ENCODE measurements around the gene TBC1D22A. TPM values are rescaled to one million over a fixed set of nuclear protein-coding genes. Genes with fewer than 3 reads are reported as not detected.
A peak's percentile ranks its signal among the peaks of the same experiment; 100 is the strongest.

The TBC1D22A gene
- total and polyA plus RNA-seq, 4 donors = 4.1 to 12.4 (median 8.4) TPM

GRCh38 chr22:46753761-46754109 lies 8.7 kb upstream of the TBC1D22A start:
- Histone ChIP-seq H3K4me1 (ENCODE audit: control insufficient read depth in 4 of 4, insufficient read depth in 4 of 4, low read length in 3 of 4) (peaks cover 35 to 64% (median 45%) of the 10 kb centered on the region in 4 donors), H3K36me3 (ENCODE audit: control insufficient read depth in 4 of 4, insufficient read depth in 3 of 4, low read depth in 1 of 4, low read length in 3 of 4) (no peaks in the 10 kb centered on the region), H3K27me3 (ENCODE audit: control insufficient read depth in 4 of 4, insufficient read depth in 4 of 4, low read length in 3 of 4) (no peaks in the 10 kb centered on the region), H3K4me3 (ENCODE audit: low read depth in 1 of 3, low read length in 3 of 3) (peak overlapping the region in 1 of 3 donors; percentile 14), H3K9me3 (ENCODE audit: control insufficient read depth in 4 of 4, low read length in 3 of 4) (no peaks in the 10 kb centered on the region), H3K27ac (ENCODE audit: low read depth in 1 of 2, low read length in 2 of 2) (peak overlapping the region; percentile 93 to 95), H3K9ac (ENCODE audit: low read depth in 1 of 2, low read length in 2 of 2) (peak overlapping the region in 1 of 2 donors; percentile 48)
- DNase-seq (ENCODE audit: low spot score) = no peak
- WGBS = 79% methylated on average over 4 of the region's 4 CpGs
- TF ChIP-seq HNF4A (conservative IDR thresholded peaks at IDR 0.05) (no peak), RXRA (IDR thresholded peaks at IDR 0.05) (no peak), ZBTB33 (IDR thresholded peaks at IDR 0.05) (no peak)

- Histone ChIP-seq H3K9me3 (ENCODE audit: control insufficient read depth in 4 of 4, low read length in 3 of 4) (no peaks in the 10 kb centered on the region), H3K36me3 (ENCODE audit: control insufficient read depth in 4 of 4, insufficient read depth in 3 of 4, low read depth in 1 of 4, low read length in 3 of 4) (no peaks in the 10 kb centered on the region), H3K4me3 (ENCODE audit: low read depth in 1 of 3, low read length in 3 of 3) (peak overlapping the region in 1 of 3 donors; percentile 14), H3K9ac (ENCODE audit: low read depth in 1 of 2, low read length in 2 of 2) (peak overlapping the region; percentile 15 to 48), H3K27ac (ENCODE audit: low read depth in 1 of 2, low read length in 2 of 2) (peak overlapping the region; percentile 93 to 95), H3K4me1 (ENCODE audit: control insufficient read depth in 4 of 4, insufficient read depth in 4 of 4, low read length in 3 of 4) (peaks cover 36 to 63% (median 45%) of the 10 kb centered on the region in 4 donors), H3K27me3 (ENCODE audit: control insufficient read depth in 4 of 4, insufficient read depth in 4 of 4, low read length in 3 of 4) (no peaks in the 10 kb centered on the region)
- peak; percentile 76 for TF ChIP-seq NR2F2 (IDR thresholded peaks at IDR 0.05)
- TF ChIP-seq YY1 (IDR thresholded peaks at IDR 0.05) = peak; percentile 73
- no peak for TF ChIP-seq TAF1 (conservative IDR thresholded peaks at IDR 0.05)
- TF ChIP-seq FOXA2 (IDR thresholded peaks at IDR 0.05) = peak; percentile 29
- TF ChIP-seq SP1 (IDR thresholded peaks at IDR 0.05) = peak; percentile 89
- TF ChIP-seq REST (IDR thresholded peaks at IDR 0.05) = peak; percentile 58
- TF ChIP-seq EGR1 (IDR thresholded peaks at IDR 0.05; ENCODE audit: low read depth in 2 of 2) = peak; percentile 30 to 89
- peak; percentile 75 to 89 for TF ChIP-seq HNF4A (conservative IDR thresholded peaks at IDR 0.05)
- TF ChIP-seq CTCF (IDR thresholded peaks at IDR 0.05; ENCODE audit: low read depth, low read length, missing input control) = no peak
- TF ChIP-seq RXRA (IDR thresholded peaks at IDR 0.05) = peak; percentile 84 to 95
- TF ChIP-seq HNF4G (IDR thresholded peaks at IDR 0.05) = no peak
- peak in 1 of 2 donors; percentile 81 for TF ChIP-seq GABPA (IDR thresholded peaks at IDR 0.05 in 1 of 2, conservative IDR thresholded peaks at IDR 0.05 in 1 of 2)
- peak; percentile 34 for TF ChIP-seq FOXA1 (IDR thresholded peaks at IDR 0.05)
- TF ChIP-seq ATF3 (IDR thresholded peaks at IDR 0.05) = peak; percentile 87
- peak; percentile 98 to 99 for TF ChIP-seq JUND (IDR thresholded peaks at IDR 0.05)
- TF ChIP-seq ZBTB33 (IDR thresholded peaks at IDR 0.05) = peak; percentile 42
- peak; percentile 40 to 47 for TF ChIP-seq RAD21 (IDR thresholded peaks at IDR 0.05)
- peak; percentile 98 for TF ChIP-seq MAX (IDR thresholded peaks at IDR 0.05)
- 22% methylated on average over 14 of the region's 14 CpGs for WGBS
- no peak for DNase-seq (ENCODE audit: low spot score)
Measured at GRCh38 chr22:46754110-46754799, 8.2 kb upstream of the TBC1D22A start.
